Mucosa of rectum (tissue), 2 donors: ENCODE measurements around the gene ARHGDIA.

ENCODE experiments used
- H3K27ac ChIP-seq, 2 donors: one replicate each; pipeline ENCODE4 v1.7.0; 2013; ENCODE audit warnings: inconsistent platforms in 2 of 2, low read depth in 2 of 2, low read length in 2 of 2
- H3K27me3 ChIP-seq, 2 donors: one replicate each; pipeline ENCODE4 v1.7.0; 2013; ENCODE audit warnings: low read length in 2 of 2; ENCODE audit not compliant: control insufficient read depth in 2 of 2, insufficient read depth in 2 of 2
- H3K36me3 ChIP-seq, 2 donors: one replicate each; pipeline ENCODE4 v1.7.0; 2013; ENCODE audit warnings: low read length in 2 of 2; ENCODE audit not compliant: control insufficient read depth in 2 of 2, insufficient read depth in 2 of 2
- H3K4me1 ChIP-seq, 2 donors: one replicate each; pipeline ENCODE4 v1.7.0; 2013; ENCODE audit warnings: low read length in 2 of 2, mild to moderate bottlenecking in 1 of 2; ENCODE audit not compliant: control insufficient read depth in 2 of 2, insufficient read depth in 2 of 2
- H3K4me3 ChIP-seq, 2 donors: one replicate each; pipeline ENCODE4 v1.7.0; 2013; ENCODE audit warnings: low read length in 2 of 2
- H3K9ac ChIP-seq, 2 donors: one replicate each; pipeline ENCODE4 v1.7.0; 2013; ENCODE audit warnings: low read length in 2 of 2, low read depth in 1 of 2, mild to moderate bottlenecking in 1 of 2
- H3K9me3 ChIP-seq, 2 donors: one replicate each; pipeline ENCODE4 v1.7.0; 2013; ENCODE audit warnings: low read length in 2 of 2; ENCODE audit not compliant: control insufficient read depth in 2 of 2
- donor health status: healthy.
- donor health status: Normal muscosa, but diverticular disease.

ARHGDIA gene

DNA sequence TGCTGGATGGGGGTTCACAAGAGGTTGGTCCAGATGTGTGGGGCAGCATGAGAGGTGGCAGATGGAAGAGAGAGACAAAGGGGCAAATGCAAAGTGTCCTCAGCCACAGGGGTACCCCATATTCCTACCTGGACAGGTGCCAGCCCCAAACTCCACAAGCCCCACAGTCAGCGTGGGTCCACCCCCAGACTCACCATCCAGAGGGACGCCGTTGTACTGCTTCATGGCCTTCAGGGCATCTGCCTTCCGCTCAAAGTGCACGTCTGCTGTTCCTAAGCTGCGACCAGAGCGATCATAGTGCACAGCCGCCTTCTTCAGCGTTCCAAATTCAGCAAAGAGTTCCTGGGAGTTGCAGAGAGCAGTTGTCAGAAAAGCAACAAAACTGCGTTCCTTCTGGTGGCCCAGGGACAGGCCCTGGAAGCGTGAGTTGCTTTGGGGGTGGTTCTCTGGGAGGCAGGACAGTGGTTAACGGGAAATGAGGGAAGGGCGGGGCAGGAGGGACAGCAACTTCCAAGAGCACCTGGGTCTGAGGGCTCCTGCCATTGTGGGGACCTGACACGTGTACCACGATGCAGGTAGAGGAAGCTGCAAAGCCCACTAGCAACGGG lies 18.0 kb upstream of the ARHGDIA start:
- no peak overlapping the region for H3K4me3 ChIP-seq
- no peak overlapping the region for H3K9ac ChIP-seq
- H3K27ac ChIP-seq, result no peak overlapping the region
- H3K4me1 ChIP-seq, result peaks cover 12 to 13% of the 10 kb centered on the region in 2 donors
- H3K36me3 ChIP-seq, result peaks cover 51 to 52% of the 10 kb centered on the region in 2 donors
- H3K9me3 ChIP-seq, result no peaks in the 10 kb centered on the region
- H3K27me3 ChIP-seq, result no peaks in the 10 kb centered on the region

DNA sequence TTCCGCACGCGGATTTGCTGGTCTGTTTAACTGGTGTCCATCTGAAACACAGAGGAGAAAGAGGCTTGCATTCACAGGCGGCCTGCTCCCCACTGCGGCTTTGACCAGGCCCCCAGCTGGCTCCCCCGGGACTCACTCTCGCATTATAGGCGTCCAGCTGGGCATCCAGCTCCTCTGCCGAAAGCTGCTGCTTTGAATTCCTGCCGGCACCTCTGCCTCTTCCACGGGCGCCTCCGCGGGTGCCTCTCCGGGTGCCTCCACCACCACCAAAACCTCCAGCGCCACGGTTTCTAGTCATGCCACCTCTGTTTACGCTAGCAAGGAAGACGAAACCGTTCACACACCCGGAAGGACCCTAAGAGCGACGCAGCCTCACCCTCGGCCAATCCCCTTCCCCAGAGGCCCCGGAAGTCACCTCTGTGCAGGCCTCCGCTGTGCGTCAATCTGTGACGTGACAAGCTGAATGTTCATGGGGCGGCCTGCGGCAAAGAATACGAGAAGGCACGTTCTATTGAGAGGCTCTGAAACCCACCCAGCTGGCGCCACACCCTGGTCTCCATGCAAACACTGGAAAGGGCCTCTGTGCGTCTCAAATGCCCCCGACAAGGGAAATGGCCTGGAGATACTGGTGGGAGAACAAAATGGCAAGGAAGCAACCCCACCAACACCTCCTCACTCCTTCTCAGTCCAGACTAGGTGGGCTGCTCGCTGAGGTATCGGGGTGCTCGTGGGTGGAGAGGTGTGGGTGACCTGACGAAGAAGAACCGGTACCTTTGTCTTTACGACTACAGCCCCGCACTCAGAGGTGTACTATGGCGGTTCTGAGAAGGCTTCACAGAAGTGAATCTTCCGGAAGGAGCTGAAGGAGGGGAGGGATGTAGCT lies 17.2 kb upstream of the ARHGDIA start:
- no peaks in the 10 kb centered on the region for H3K9me3 ChIP-seq
- H3K9ac ChIP-seq, result no peak overlapping the region
- H3K36me3 ChIP-seq, result peaks cover 49 to 52% of the 10 kb centered on the region in 2 donors
- no peak overlapping the region for H3K27ac ChIP-seq
- H3K4me1 ChIP-seq, result peaks cover 12 to 13% of the 10 kb centered on the region in 2 donors
- H3K27me3 ChIP-seq, result no peaks in the 10 kb centered on the region
- no peak overlapping the region for H3K4me3 ChIP-seq

DNA sequence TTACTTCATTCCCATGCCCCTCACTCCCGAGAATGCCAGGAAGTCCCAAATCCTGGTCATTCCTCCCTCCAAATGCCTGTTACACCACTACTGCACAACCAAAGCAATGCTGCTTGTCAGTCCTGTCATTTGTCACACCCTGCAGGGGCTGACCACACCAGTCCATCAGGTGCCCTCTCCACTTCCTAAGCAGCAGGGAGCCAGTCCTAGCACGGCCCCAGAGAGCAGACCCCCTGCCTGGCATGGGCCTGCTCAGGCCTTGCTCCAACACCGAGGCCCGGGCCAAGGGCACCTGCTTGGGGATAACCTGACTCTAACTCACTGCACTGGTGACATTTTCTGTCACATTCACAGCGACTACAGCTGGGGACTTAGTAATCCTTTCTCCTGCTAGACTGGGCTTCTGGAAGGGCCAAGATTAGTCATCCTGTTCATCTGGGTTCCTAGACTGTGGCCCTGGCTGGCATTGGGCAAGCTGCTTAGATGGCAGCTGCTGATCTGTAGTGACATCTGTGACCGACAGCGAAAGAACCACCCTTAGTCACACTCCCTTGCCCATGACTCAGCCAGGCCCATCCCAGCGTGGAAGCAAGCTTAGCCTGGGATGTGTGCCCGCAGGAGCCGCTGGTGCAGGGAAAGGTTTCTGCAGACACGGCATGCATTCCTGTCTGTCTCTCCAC lies 14.9 kb upstream of the ARHGDIA start:
- Histone ChIP-seq H3K27me3 (no peaks in the 10 kb centered on the region), H3K27ac (no peak overlapping the region), H3K36me3 (peaks cover 52% of the 10 kb centered on the region in 2 donors), H3K9ac (no peak overlapping the region), H3K4me3 (no peak overlapping the region), H3K9me3 (no peaks in the 10 kb centered on the region), H3K4me1 (peaks cover 9 to 12% of the 10 kb centered on the region in 2 donors)

DNA sequence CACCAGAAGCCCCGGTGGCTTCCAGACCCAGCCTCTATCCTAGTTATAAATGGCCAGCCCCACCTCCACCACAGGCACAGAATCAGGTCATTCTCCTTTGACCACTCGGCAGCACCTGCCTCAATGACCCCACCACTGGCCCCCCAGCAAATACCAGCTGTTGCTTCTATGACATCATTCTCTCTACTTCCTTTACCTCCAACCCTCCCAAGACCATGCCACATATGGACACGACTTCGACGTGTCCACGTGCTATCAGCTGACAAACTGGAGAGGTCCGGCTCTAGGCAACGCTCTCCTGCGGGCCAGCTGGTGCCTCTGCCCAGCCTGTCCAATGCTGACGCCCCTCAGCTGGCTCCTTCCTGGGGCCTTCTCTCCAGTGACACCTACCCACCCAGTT lies 14.3 kb upstream of the ARHGDIA start:
- Histone ChIP-seq H3K9ac (no peak overlapping the region), H3K27ac (no peak overlapping the region), H3K9me3 (no peaks in the 10 kb centered on the region), H3K36me3 (peaks cover 52% of the 10 kb centered on the region in 2 donors), H3K4me1 (peaks cover 5 to 8% of the 10 kb centered on the region in 2 donors), H3K27me3 (no peaks in the 10 kb centered on the region), H3K4me3 (no peak overlapping the region)

DNA sequence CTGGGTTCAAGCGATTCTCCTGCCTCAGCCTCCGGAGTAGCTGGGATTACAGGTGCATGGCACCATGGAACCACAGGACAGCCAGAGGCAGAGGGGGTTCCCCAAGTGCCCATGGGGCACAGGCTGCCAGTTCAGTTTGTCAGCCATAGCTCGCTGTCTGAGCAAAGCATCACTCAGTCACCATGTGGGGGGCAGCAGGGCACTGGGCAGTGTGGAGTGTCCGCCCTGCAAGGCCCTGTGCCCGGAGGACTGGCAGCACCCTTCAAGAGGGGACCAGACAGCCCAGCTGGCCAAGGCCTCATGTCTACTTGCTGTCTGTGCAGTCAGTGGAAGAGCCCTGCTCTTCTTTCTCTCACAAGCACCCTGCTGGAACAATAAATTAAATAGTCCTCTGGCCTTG lies 13.8 kb upstream of the ARHGDIA start:
- H3K27me3 ChIP-seq, result no peaks in the 10 kb centered on the region
- H3K9me3 ChIP-seq, result no peaks in the 10 kb centered on the region
- no peak overlapping the region for H3K9ac ChIP-seq
- peaks cover under 1 to 4% of the 10 kb centered on the region in 2 donors for H3K4me1 ChIP-seq
- H3K4me3 ChIP-seq, result no peak overlapping the region
- H3K36me3 ChIP-seq, result peaks cover 50 to 52% of the 10 kb centered on the region in 2 donors
- no peak overlapping the region for H3K27ac ChIP-seq

DNA sequence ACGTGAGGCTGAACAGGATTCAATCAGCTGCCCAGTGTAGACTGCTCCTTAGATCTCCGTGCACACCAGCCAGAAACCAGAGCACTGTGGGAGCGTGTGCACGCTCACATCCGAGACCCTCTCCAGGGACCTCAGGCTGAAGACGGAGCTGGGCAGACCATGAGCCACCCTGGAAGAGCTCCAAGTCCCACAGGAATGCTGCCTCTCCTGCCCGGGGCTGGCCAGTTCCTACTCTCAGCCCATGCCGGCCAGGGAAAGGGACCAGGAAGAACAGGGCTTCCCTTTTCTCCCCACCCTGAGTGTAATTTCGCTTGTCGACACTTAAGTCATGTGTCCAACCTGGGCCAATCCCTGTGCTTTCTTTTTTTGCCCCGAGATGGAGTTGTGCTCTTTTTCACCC lies 13.4 kb upstream of the ARHGDIA start:
- Histone ChIP-seq H3K4me3 (no peak overlapping the region), H3K9ac (no peak overlapping the region), H3K36me3 (peaks cover 46 to 51% of the 10 kb centered on the region in 2 donors), H3K27me3 (no peaks in the 10 kb centered on the region), H3K4me1 (no peaks in the 10 kb centered on the region), H3K27ac (no peak overlapping the region), H3K9me3 (no peaks in the 10 kb centered on the region)

DNA sequence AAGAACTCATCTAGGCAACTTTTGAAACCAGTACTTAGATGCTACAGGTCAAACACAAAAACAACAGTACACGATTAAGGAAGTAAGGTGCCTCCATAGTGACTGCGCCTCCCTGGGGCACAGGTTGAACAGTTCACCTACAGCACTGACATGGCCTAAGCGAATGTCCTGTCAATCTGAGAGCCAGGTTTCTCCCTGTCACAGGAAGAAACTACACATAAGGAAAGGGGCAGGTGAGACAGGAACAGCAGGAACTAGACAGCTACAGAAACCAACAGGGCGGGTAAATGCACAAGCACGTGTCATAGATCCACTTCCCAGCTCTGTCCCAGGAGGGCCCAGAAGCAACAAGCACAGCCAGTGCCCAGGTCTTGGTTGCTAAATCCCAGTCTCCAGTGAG lies 8.0 kb upstream of the ARHGDIA start:
- no peaks in the 10 kb centered on the region for H3K9me3 ChIP-seq
- H3K9ac ChIP-seq, result no peak overlapping the region
- H3K36me3 ChIP-seq, result peaks cover 3 to 11% of the 10 kb centered on the region in 2 donors
- H3K27me3 ChIP-seq, result no peaks in the 10 kb centered on the region
- H3K27ac ChIP-seq, result no peak overlapping the region
- H3K4me3 ChIP-seq, result no peak overlapping the region
- H3K4me1 ChIP-seq, result no peaks in the 10 kb centered on the region

DNA sequence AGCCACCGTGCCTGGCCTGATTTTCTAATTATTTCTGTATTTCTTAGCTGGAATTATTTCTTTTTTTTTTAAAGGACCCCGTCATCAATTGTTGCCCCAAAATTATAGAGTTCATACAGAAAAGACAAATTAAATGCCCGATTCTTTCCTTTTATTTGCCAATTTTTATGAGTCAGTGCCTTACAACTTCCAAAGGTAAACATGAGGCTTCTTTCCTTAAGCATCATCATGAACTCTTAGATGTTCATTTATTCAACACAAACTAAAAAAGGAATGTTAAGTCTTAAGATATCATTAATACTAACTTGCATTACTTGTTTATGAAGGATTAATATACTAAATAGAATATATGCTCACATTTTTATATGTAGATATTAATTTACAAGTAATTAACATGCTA lies 7.2 kb upstream of the ARHGDIA start:
- Histone ChIP-seq H3K4me3 (no peak overlapping the region), H3K27me3 (no peaks in the 10 kb centered on the region), H3K4me1 (no peaks in the 10 kb centered on the region), H3K9me3 (no peaks in the 10 kb centered on the region), H3K27ac (no peak overlapping the region), H3K36me3 (peaks cover 3 to 10% of the 10 kb centered on the region in 2 donors), H3K9ac (no peak overlapping the region)

DNA sequence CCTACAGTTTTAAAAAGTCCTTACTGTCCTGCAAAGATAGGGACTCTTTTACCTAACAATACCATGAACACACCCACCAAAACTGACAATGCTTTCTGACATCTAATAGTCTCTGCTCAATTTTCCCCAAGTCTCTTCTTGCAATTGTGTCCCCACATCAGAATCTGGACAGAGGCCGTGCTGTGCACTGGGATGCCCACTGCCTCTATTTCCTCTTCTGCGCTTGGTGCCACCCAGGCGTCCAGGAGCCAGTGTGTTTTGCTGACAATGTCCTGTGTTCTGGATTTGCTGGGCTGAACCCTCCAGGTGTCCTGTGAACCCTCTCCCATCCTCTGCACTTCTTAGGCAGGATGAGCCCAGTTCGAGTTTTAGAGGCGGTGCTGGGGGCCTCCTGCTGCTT lies 6.4 kb upstream of the ARHGDIA start:
- H3K4me3 ChIP-seq, result no peak overlapping the region
- H3K4me1 ChIP-seq, result no peaks in the 10 kb centered on the region
- peaks cover 3 to 8% of the 10 kb centered on the region in 2 donors for H3K36me3 ChIP-seq
- no peaks in the 10 kb centered on the region for H3K9me3 ChIP-seq
- H3K27ac ChIP-seq, result no peak overlapping the region
- H3K9ac ChIP-seq, result no peak overlapping the region
- no peaks in the 10 kb centered on the region for H3K27me3 ChIP-seq
